NCI-H1092 (cell line): ENCODE measurements around the gene ABT1.

ENCODE experiments used
- DNase-seq: peaks from one replicate; lab custom pipeline; 2025; lab: John Stamatoyannopoulos, UW

ABT1 gene

GRCh38 chr6:26607434-26608230, 10.9 kb downstream of the ABT1 start:
- DNase-seq: peak; percentile 20

GRCh38 chr6:26609463-26609862, 12.7 kb downstream of the ABT1 start:
- no peak for DNase-seq

GRCh38 chr6:26611599-26611998, 14.8 kb downstream of the ABT1 start:
- DNase-seq: no peak

GRCh38 chr6:26613201-26613600, 16.4 kb downstream of the ABT1 start:
- no peak for DNase-seq

GRCh38 chr6:26613689-26614683, 17.2 kb downstream of the ABT1 start:
- no peak for DNase-seq

- DNase-seq: no peak
These were observed 26.6 kb downstream of the ABT1 start for GRCh38 chr6:26623339-26623859.

GRCh38 chr6:26624557-26624956, 27.8 kb downstream of the ABT1 start:
- DNase-seq: no peak

- no peak for DNase-seq
These were observed 31.1 kb downstream of the ABT1 start for GRCh38 chr6:26627843-26628242.

GRCh38 chr6:26629359-26629758, 32.6 kb downstream of the ABT1 start:
- DNase-seq: no peak

- no peak for DNase-seq
These were observed 44.1 kb downstream of the ABT1 start for GRCh38 chr6:26640806-26641205.

GRCh38 chr6:26646074-26646473, 49.3 kb downstream of the ABT1 start:
- DNase-seq: no peak
